Body of pancreas (tissue), 4 donors: ENCODE measurements around the gene RPL18A. TPM values are rescaled to one million over a fixed set of nuclear protein-coding genes. Genes with fewer than 3 reads are reported as not detected.

Source experiments
- ATAC-seq: fragments of 150-250 bp; one replicate; pipeline ENCODE4 v1.9.1; 2016
- DNase-seq, 4 donors: peaks; one replicate each; pipeline ENCODE4 v3.0.0-alpha.2; 2019
- H3K27ac ChIP-seq, 4 donors: fragments of 200-600 bp; sonication (generic); 1 replicate in 3 of 4; 2 replicates in 1 of 4; pipeline versions ENCODE4 v1.5.1 to v1.6.1; 2016 to 2019; ENCODE audit warnings: mild to moderate bottlenecking in 1 of 4, mixed read lengths in 1 of 4, moderate library complexity in 1 of 4
- H3K27me3 ChIP-seq, 2 donors: fragments of 200-600 bp; sonication (generic); one replicate each; pipeline ENCODE4 v1.6.0; 2016; ENCODE audit warnings: mild to moderate bottlenecking in 1 of 2
- H3K36me3 ChIP-seq, 2 donors: fragments of 200-600 bp; sonication (generic); replicated peaks in 1 of 2; 2 replicates each; pipeline ENCODE4 v1.5.1; 2016; ENCODE audit warnings: low read depth in 2 of 2; ENCODE audit not compliant: insufficient read depth in 1 of 2
- H3K4me1 ChIP-seq: fragments of 200-600 bp; sonication (generic); one replicate; pipeline ENCODE4 v1.6.0; 2016
- H3K4me3 ChIP-seq, 2 donors: fragments of 200-600 bp; sonication (generic); 1 replicate in 1 of 2; 2 replicates in 1 of 2; pipeline ENCODE4 v1.5.1; 2016 to 2019
- H3K9me3 ChIP-seq, 3 donors: fragments of 200-600 bp; sonication (generic); 1 replicate in 2 of 3; 2 replicates in 1 of 3; pipeline ENCODE4 v1.5.1; 2016
- POLR2A ChIP-seq, 3 donors: fragments of 450-650 bp; IDR thresholded peaks; one replicate each; pipeline ENCODE4 v1.6.1; 2016; ENCODE audit warnings: antibody characterized with exemption in 3 of 3, mild to moderate bottlenecking in 2 of 3
- WGBS, 2 donors: methylation state at CpG; one replicate each; pipeline ENCODE4 v1.1.5; 2017; 5-methylcytosine and 5-hydroxymethylcytosine counted together
- intact Hi-C: fragments of 100-400 bp; cut with DNase I; formaldehyde crosslinking; loops from one replicate; pipeline ENCODE4 v1.15.1; 2023
- small RNA-seq: library from RNA; depleted of rRNA; stranded (forward); fragments of <200 nt; gene quantifications from one replicate; pipeline ENCODE3, GENCODE V24; 2016
- total RNA-seq, 2 donors: library from RNA; depleted of rRNA; stranded (reverse); fragments of >200 nt; gene quantifications; one replicate each; pipeline ENCODE4 v1.1.0, GENCODE V29; 2016
- TF ChIP-seq, protein P1 (sequence below), 7 experiments: fragments of 450-650 bp in 4 of 7; fragments of 200-600 bp in 3 of 7; sonication (generic) in 3 of 7; IDR thresholded peaks; one replicate each; pipeline ENCODE4 v1.5.1; 2016 to 2019; ENCODE audit warnings: antibody characterized with exemption in 7 of 7

RPL18A gene
- total RNA-seq, 2 donors from 2014 or later = 1,158 to 1,588 TPM

DNA sequence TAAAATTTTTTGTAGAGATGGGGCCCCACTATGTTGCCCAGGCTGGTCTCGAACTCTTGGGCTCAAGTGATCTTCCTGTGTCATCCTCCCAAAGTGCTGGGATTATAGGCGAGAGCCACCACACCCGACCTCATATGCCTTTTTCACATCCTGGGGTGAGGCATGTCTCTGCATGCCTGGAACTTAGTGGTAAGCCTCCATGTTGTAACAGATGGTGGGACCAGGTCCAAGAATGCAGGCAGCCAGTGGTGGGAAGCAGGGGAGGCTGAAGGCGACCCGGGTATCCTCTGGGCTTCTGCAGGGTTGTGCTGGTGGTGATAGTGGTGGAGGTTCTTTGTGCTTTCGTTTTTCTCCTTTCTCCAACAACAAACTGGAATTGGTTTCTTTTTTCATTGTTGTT lies 43.0 kb downstream of the RPL18A start:
- no peak for ATAC-seq
- no peaks in the 10 kb centered on the region for H3K4me1 ChIP-seq
- DNase-seq = no peak
- no peaks in the 10 kb centered on the region for H3K27me3 ChIP-seq
- no peaks in the 10 kb centered on the region for H3K9me3 ChIP-seq
- TF ChIP-seq, protein P1, sequence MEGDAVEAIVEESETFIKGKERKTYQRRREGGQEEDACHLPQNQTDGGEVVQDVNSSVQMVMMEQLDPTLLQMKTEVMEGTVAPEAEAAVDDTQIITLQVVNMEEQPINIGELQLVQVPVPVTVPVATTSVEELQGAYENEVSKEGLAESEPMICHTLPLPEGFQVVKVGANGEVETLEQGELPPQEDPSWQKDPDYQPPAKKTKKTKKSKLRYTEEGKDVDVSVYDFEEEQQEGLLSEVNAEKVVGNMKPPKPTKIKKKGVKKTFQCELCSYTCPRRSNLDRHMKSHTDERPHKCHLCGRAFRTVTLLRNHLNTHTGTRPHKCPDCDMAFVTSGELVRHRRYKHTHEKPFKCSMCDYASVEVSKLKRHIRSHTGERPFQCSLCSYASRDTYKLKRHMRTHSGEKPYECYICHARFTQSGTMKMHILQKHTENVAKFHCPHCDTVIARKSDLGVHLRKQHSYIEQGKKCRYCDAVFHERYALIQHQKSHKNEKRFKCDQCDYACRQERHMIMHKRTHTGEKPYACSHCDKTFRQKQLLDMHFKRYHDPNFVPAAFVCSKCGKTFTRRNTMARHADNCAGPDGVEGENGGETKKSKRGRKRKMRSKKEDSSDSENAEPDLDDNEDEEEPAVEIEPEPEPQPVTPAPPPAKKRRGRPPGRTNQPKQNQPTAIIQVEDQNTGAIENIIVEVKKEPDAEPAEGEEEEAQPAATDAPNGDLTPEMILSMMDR (IDR thresholded peaks at IDR 0.05) = no peak
- no peak for TF ChIP-seq POLR2A (IDR thresholded peaks at IDR 0.05)
- 60 to 63% methylated on average over 6 of the region's 6 CpGs for WGBS, 2 donors
- intact Hi-C loops = no loop called here
- H3K4me3 ChIP-seq = no peak overlapping the region
- no peak overlapping the region for H3K27ac ChIP-seq
- no peaks in the 10 kb centered on the region for H3K36me3 ChIP-seq

DNA sequence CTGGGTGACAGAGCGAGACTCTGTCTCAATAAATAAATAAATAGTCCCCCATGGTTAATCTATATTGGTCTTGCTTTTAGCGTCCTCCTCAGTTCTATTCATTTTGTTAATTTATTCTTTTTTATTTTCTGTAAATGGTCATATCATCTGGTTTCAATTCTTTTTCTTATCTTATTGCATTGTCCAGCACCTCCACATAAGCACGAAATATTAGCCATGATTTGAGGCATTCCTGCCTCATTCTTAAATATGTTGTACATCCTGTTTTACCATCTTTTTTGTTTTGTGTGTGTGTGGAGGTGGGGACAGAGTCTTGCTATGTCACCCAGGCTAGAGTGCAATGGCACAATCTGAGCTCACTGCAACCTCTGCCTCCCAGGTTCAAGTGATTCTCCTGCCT lies 48.5 kb downstream of the RPL18A start:
- DNase-seq = no peak
- no peak for TF ChIP-seq POLR2A (IDR thresholded peaks at IDR 0.05)
- TF ChIP-seq, protein P1 (IDR thresholded peaks at IDR 0.05) = no peak
- no peaks in the 10 kb centered on the region for H3K27me3 ChIP-seq
- no peak for ATAC-seq
- no peak overlapping the region for H3K27ac ChIP-seq
- peaks cover 12% of the 10 kb centered on the region for H3K4me1 ChIP-seq
- WGBS, 2 donors = 83 to 91% methylated on average over 3 of the region's 3 CpGs
- intact Hi-C loops = no loop called here
- H3K4me3 ChIP-seq = no peak overlapping the region
- no peaks in the 10 kb centered on the region for H3K9me3 ChIP-seq
- no peaks in the 10 kb centered on the region for H3K36me3 ChIP-seq

- no peaks in the 10 kb centered on the region for H3K27me3 ChIP-seq
- TF ChIP-seq POLR2A (IDR thresholded peaks at IDR 0.05) = no peak
- TF ChIP-seq, protein P1 (IDR thresholded peaks at IDR 0.05) = no peak
- intact Hi-C loops = no loop called here
- H3K9me3 ChIP-seq = no peaks in the 10 kb centered on the region
- no peak overlapping the region for H3K4me3 ChIP-seq
- peaks cover 12% of the 10 kb centered on the region for H3K4me1 ChIP-seq
- peak overlapping the region; percentile 6 to 63 (median 39) for H3K27ac ChIP-seq
- 28 to 37% methylated on average over 7 of the region's 7 CpGs for WGBS, 2 donors
- DNase-seq = peak; percentile 55 to 65 (median 61)
- peak; percentile 79 for ATAC-seq
- no peaks in the 10 kb centered on the region for H3K36me3 ChIP-seq
These were observed 49.5 kb downstream of the RPL18A start for GRCh38 chr19:17909003-17909732.

GRCh38 chr19:17910791-17911360 lies 51.2 kb downstream of the RPL18A start:
- Histone ChIP-seq H3K4me3 (no peak overlapping the region), H3K36me3 (no peaks in the 10 kb centered on the region), H3K27me3 (no peaks in the 10 kb centered on the region), H3K9me3 (no peaks in the 10 kb centered on the region), H3K4me1 (peaks cover 12% of the 10 kb centered on the region), H3K27ac (no peak overlapping the region)
- 79 to 80% methylated on average over 11 of the region's 11 CpGs for WGBS, 2 donors
- ATAC-seq (no peak), DNase-seq (no peak)
- intact Hi-C loops = no loop called here
- TF ChIP-seq POLR2A (IDR thresholded peaks at IDR 0.05) = no peak
- TF ChIP-seq, protein P1 (IDR thresholded peaks at IDR 0.05) = no peak

Small RNA genes within 50 kb of the gene (small RNA-seq; reads per million reads assigned to genes)
- gene SNORA68 = not detected

Other genes starting within 250 kb of the RPL18A start
- gene UNC13A, start 171.6 kb upstream of the RPL18A start, total RNA-seq = 1 to 10 TPM; 1.3 to 2.6 TPM
- 10 to 100 TPM; 37.1 to 53.4 TPM for gene MAP1S, start 140.4 kb upstream of the RPL18A start, total RNA-seq
- 1 to 10 TPM in 1 of 2 donors, not detected in 1; 1.6 TPM for gene FCHO1, start 108.4 kb upstream of the RPL18A start, total RNA-seq
- gene B3GNT3, start 64.8 kb upstream of the RPL18A start, total RNA-seq = 1 to 10 TPM; 2.0 to 6.0 TPM
- gene INSL3, start 38.4 kb upstream of the RPL18A start, total RNA-seq = not detected
- 1 to 10 TPM; 2.0 to 3.1 TPM for gene JAK3, start 11.9 kb upstream of the RPL18A start, total RNA-seq
- gene SLC5A5, start 12.0 kb downstream of the RPL18A start, total RNA-seq = not detected
- gene CCDC124, start 73.1 kb downstream of the RPL18A start, total RNA-seq = 10 to 100 TPM; 25.2 to 84.0 TPM
- not detected for gene KCNN1, start 107.2 kb downstream of the RPL18A start, total RNA-seq
- gene ARRDC2, start 148.3 kb downstream of the RPL18A start, total RNA-seq = 10 to 100 TPM; 23.1 to 30.1 TPM
- gene IL12RB1, start 227.0 kb downstream of the RPL18A start, total RNA-seq = 1 to 10 TPM in 1 of 2 donors, not detected in 1; 1.0 TPM
- 10 to 100 TPM; 17.6 to 35.3 TPM for gene MAST3, start 237.9 kb downstream of the RPL18A start, total RNA-seq